Measurements from ENCODE around the gene COL10A1. TPM values are rescaled to one million over a fixed set of nuclear protein-coding genes. Genes with fewer than 3 reads are reported as not detected.

The COL10A1 gene
- total and polyA plus RNA-seq, 2 of the 4 experiments (the other 2 are of a cell fraction): 0.05 TPM; not detected in 1

DNA sequence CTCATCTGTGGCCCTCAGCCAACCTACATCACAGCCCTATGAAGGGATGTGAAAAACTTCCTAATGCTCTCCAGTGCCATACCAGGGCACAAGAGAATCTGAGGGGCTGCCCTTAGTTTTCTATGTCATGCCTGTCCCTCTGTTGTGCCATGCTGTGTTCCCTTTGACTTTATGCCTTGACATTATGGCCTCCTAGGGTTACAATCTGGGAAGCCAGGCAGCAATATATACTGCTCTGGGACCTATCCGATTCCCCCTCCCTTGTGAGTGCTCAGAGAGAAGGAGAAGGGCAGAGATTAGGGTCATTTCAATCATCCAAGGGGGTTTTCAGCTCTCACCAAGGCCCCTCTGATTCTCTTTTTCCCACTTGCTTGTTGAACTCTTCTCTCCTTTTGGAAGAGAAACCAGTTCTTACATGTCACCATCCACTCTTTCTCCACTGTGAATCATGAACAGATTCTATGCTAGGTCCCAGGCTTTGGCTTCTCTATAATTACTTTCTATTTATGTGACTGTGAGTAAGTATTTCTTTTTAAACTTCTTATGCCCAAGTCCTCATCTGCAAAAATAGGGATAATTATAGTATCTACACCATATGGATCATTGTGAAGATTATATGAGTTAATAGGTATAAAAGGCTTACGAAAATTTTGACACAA, 51.1 kb downstream of the COL10A1 start:
- no peak overlapping the region for H3K4me3 ChIP-seq (ENCODE audit: insufficient read depth, low read depth, low read length)
- H3K18ac ChIP-seq (ENCODE audit: low read depth, low read length): peak overlapping the region; percentile 96; the same call in 1 of the 2 replicates
- intact Hi-C loops (cut with micrococcal nuclease) (no loop called here), dilution Hi-C loops (cut with HindIII; ENCODE audit: low sequenced_read_pairs, unreplicated experiment) (no loop called here), in situ Hi-C loops (cut with MboI; ENCODE audit: low sequenced_read_pairs) (no loop called here)
- H3K9me3 ChIP-seq (ENCODE audit: control insufficient read depth, insufficient read depth, low read length): no peaks in the 10 kb centered on the region
- TF ChIP-seq RFX5 (IDR thresholded peaks at IDR 0.05; ENCODE audit: low read depth, low read length): no peak
- TF ChIP-seq, protein P1, sequence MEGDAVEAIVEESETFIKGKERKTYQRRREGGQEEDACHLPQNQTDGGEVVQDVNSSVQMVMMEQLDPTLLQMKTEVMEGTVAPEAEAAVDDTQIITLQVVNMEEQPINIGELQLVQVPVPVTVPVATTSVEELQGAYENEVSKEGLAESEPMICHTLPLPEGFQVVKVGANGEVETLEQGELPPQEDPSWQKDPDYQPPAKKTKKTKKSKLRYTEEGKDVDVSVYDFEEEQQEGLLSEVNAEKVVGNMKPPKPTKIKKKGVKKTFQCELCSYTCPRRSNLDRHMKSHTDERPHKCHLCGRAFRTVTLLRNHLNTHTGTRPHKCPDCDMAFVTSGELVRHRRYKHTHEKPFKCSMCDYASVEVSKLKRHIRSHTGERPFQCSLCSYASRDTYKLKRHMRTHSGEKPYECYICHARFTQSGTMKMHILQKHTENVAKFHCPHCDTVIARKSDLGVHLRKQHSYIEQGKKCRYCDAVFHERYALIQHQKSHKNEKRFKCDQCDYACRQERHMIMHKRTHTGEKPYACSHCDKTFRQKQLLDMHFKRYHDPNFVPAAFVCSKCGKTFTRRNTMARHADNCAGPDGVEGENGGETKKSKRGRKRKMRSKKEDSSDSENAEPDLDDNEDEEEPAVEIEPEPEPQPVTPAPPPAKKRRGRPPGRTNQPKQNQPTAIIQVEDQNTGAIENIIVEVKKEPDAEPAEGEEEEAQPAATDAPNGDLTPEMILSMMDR (conservative IDR thresholded peaks at IDR 0.05; ENCODE audit: low read depth, low read length): no peak
- no peak for TF ChIP-seq SMC3 (IDR thresholded peaks at IDR 0.05; ENCODE audit: low read depth, low read length)
- TF ChIP-seq MAFK (IDR thresholded peaks at IDR 0.05; ENCODE audit: low read depth, low read length): no peak
- TF ChIP-seq, protein P2, sequence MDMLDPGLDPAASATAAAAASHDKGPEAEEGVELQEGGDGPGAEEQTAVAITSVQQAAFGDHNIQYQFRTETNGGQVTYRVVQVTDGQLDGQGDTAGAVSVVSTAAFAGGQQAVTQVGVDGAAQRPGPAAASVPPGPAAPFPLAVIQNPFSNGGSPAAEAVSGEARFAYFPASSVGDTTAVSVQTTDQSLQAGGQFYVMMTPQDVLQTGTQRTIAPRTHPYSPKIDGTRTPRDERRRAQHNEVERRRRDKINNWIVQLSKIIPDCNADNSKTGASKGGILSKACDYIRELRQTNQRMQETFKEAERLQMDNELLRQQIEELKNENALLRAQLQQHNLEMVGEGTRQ (IDR thresholded peaks at IDR 0.05; ENCODE audit: low read depth, low read length): no peak
- TF ChIP-seq FOS (IDR thresholded peaks at IDR 0.05; ENCODE audit: low read depth, low read length): no peak
- TF ChIP-seq, protein P3, sequence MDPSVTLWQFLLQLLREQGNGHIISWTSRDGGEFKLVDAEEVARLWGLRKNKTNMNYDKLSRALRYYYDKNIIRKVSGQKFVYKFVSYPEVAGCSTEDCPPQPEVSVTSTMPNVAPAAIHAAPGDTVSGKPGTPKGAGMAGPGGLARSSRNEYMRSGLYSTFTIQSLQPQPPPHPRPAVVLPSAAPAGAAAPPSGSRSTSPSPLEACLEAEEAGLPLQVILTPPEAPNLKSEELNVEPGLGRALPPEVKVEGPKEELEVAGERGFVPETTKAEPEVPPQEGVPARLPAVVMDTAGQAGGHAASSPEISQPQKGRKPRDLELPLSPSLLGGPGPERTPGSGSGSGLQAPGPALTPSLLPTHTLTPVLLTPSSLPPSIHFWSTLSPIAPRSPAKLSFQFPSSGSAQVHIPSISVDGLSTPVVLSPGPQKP (IDR thresholded peaks at IDR 0.05; ENCODE audit: borderline replicate concordance, low read depth, low read length): no peak
- no peak for TF ChIP-seq CEBPB (IDR thresholded peaks at IDR 0.05; ENCODE audit: low read depth, low read length)
- TF ChIP-seq RAD21 (IDR thresholded peaks at IDR 0.05; ENCODE audit: low read length): no peak
- no peak for TF ChIP-seq BHLHE40 (IDR thresholded peaks at IDR 0.05; ENCODE audit: low read depth, low read length)
- TF ChIP-seq NFE2L2 (IDR thresholded peaks at IDR 0.05; ENCODE audit: low read depth, low read length): no peak
- TF ChIP-seq POLR2A (IDR thresholded peaks at IDR 0.05; ENCODE audit: low read depth, low read length): no peak
- no peak for TF ChIP-seq CHD1 (IDR thresholded peaks at IDR 0.05; ENCODE audit: low read depth, low read length)
- TF ChIP-seq MAZ (IDR thresholded peaks at IDR 0.05; ENCODE audit: borderline replicate concordance, low read depth, low read length): no peak
- no peak for TF ChIP-seq RCOR1 (IDR thresholded peaks at IDR 0.05; ENCODE audit: insufficient replicate concordance, low read length)
- ATAC-seq (ENCODE audit: low read depth) (peak; percentile 11; the same call in 1 of the 2 replicates), DNase-seq (peak; percentile 31)
- peak overlapping the region; percentile 50 for H3K14ac ChIP-seq (replicated peaks; ENCODE audit: low read depth, low read length)
- no peaks in the 10 kb centered on the region for H3K36me3 ChIP-seq (ENCODE audit: control insufficient read depth, insufficient read depth, low read length)
- no peaks in the 10 kb centered on the region for H3K27me3 ChIP-seq (ENCODE audit: control insufficient read depth, insufficient read depth, low read length)
- peak overlapping the region; percentile 75; the same call in 2 of the 3 replicates for H2BK15ac ChIP-seq (ENCODE audit: low read depth, low read length)
- no peaks in the 10 kb centered on the region for H4K20me1 ChIP-seq (ENCODE audit: insufficient read depth, low read length)
- H3K4ac ChIP-seq (ENCODE audit: low read depth, low read length): peak overlapping the region; percentile 90
- peak overlapping the region; percentile 43; the same call in 1 of the 2 replicates for H3K56ac ChIP-seq (ENCODE audit: extremely low read depth, insufficient read depth, low read length)
- peak overlapping the region; percentile 23; the same call in 1 of the 2 replicates for H4K5ac ChIP-seq (ENCODE audit: low read depth, low read length)
- H3K23ac ChIP-seq (ENCODE audit: low read depth, low read length): peak overlapping the region; percentile 63; the same call in 1 of the 2 replicates
- peak overlapping the region; percentile 0 for H2AK9ac ChIP-seq (replicated peaks; ENCODE audit: low read depth, low read length, poor library complexity)
- no peak overlapping the region for H3K9ac ChIP-seq (ENCODE audit: low read depth, low read length)
- H2BK5ac ChIP-seq (ENCODE audit: low read depth, low read length, poor library complexity, severe bottlenecking): peak overlapping the region; percentile 84
- peak overlapping the region; percentile 92 for H2BK120ac ChIP-seq (ENCODE audit: low read depth, low read length)
- H2BK20ac ChIP-seq (ENCODE audit: low read depth, low read length): peak overlapping the region; percentile 93
- CTCF ChIA-PET: interaction anchor here (0.7 kb wide), 1 partner anchor 361 kb away, joined by 6 read pairs; no protein-coding TSS in a partner anchor
- no TSS peak for BruUV-seq (replicated peaks)
- H4K91ac ChIP-seq (ENCODE audit: insufficient read depth, low read depth, low read length): peak overlapping the region; percentile 5
- H3K4me2 ChIP-seq (ENCODE audit: low read depth, low read length): peak overlapping the region; percentile 39; the same call in 1 of the 2 replicates
- POLR2A ChIA-PET (ENCODE audit: unreplicated experiment): no interaction called here
- H3K79me1 ChIP-seq (ENCODE audit: low read depth in 1 of 2, low read length in 2 of 2): no peaks in the 10 kb centered on the region; a peak in 1 of 4 replicates
- H2AK5ac ChIP-seq (ENCODE audit: low read depth, low read length): peak overlapping the region; percentile 68
- H3K9me1 ChIP-seq (ENCODE audit: insufficient read depth, low read length): peaks cover 11% of the 10 kb centered on the region
- peak overlapping the region; percentile 28 for H2AFZ ChIP-seq (replicated peaks; ENCODE audit: low read length, poor library complexity)
- no peak overlapping the region; the same call in 1 of the 2 replicates for H3K27ac ChIP-seq (ENCODE audit: insufficient read depth, low read length)
- WGBS, 2 experiments (ENCODE audit: extremely low coverage in 2 of 2, insufficient read length in 1 of 2): no CpG with 5 or more reads among the region's 2 CpGs
- H3K4me1 ChIP-seq (ENCODE audit: control insufficient read depth, insufficient read depth, low read length): peaks cover 11% of the 10 kb centered on the region
- peak overlapping the region; percentile 53 to 62 for H4K8ac ChIP-seq (ENCODE audit: low read depth in 2 of 2, low read length in 2 of 2)
